A549 treated with dexamethasone at 1 μM for 4 hours (cell line): ENCODE results near the gene GLUD1. TPM values are rescaled to one million over a fixed set of nuclear protein-coding genes. Genes with fewer than 3 reads are reported as not detected.

Experiments
- total RNA-seq: library from RNA; stranded (reverse); fragments of 200-300 nt; extraction: Qiagen RNA extraction; gene quantifications from 5 replicates; pipeline ENCODE4 v1.2.3, GENCODE V29; 2022

The GLUD1 gene
- 94.0 to 106 TPM (median 103 TPM) in 5 replicates for total RNA-seq

DNA sequence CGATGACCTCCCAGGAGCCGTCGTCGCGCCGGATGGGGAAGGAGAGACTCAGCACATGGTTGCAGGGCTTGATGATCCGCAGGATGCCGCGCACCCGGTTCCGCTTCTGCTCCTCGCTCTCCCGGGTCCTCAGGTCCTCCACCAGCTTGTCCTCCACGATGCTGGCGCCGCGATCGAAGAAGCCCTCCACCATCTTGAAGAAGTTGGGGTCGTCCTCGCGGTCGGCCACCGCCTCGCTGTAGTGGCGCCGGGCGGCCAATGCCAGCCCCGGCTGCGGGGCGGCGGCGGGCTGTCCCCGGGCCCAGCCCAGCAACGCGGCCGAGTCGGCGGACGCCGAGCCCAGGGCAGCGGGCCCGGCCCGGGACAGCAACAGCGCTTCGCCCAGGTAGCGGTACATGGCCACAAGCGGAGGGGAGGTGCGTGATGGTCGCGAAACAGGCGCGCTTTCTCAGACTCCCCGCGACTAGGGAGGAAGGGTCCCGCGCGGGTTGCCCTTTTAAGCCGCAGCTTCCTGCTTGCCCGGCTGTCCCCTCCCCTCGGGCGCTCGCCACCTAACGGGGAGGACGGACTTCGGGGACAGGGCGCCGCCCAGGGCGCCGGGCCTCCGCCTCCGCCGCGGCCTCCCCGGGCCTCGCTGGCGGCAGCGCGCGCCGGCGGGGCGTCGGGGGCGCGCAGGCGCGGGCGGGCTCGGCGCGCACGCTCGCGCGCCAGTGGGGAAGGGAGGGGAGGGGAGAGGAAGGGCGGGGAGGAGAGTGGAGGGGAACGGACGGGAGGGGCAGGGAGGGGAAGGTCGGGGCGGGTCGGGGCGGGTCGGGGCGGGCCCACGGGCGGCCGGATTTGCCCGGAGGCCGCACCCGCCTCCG lies at the start of gene GLUD1, which contains the start of gene SHLD2:
Gene GLUD1 (minus strand): TSS at position 471 of the 863 bp plus-strand sequence. CDS start 74 bp downstream, at position 397.
Gene SHLD2 (plus strand): TSS at position 834 of the 863 bp plus-strand sequence. CDS start 56,149 bp downstream, outside the sequence.

GRCh38 chr10:87020056-87020455 lies 74.6 kb downstream of the GLUD1 start, which contains the start of gene FAM25A:
Gene FAM25A (plus strand): TSS chr10:87020294. CDS start chr10:87020325, 31 bp downstream.

Other genes with a start within 250 kb of the GLUD1 start
- 0.66 to 1.5 TPM (median 0.81 TPM) in 5 replicates for gene MMRN2, start 137.2 kb downstream of the GLUD1 start, total RNA-seq
- 9.6 to 14.3 TPM (median 13.3 TPM) in 5 replicates for gene SNCG, start 136.2 kb downstream of the GLUD1 start, total RNA-seq
- gene ADIRF, start 126.4 kb downstream of the GLUD1 start, total RNA-seq = 0.14 TPM in 1 of 5 replicates, not detected in the others
- not detected in 5 replicates for gene FAM25A, start 74.5 kb downstream of the GLUD1 start, total RNA-seq
- 26.2 to 31.3 TPM (median 27.4 TPM) in 5 replicates for gene SHLD2, start 363 bp upstream of the GLUD1 start, total RNA-seq
- 0.04 to 0.15 TPM (median 0.08 TPM) in 4 of 5 replicates, not detected in the other for gene NUTM2A, start 130.6 kb upstream of the GLUD1 start, total RNA-seq